Measurements from ENCODE around the gene ELOVL2.
"Not testable (repeated sequence)": the region's sequence is repeated elsewhere in the genome, so short reads cannot be mapped to it uniquely, and the experiment has no call there.

Gene ELOVL2

DNA sequence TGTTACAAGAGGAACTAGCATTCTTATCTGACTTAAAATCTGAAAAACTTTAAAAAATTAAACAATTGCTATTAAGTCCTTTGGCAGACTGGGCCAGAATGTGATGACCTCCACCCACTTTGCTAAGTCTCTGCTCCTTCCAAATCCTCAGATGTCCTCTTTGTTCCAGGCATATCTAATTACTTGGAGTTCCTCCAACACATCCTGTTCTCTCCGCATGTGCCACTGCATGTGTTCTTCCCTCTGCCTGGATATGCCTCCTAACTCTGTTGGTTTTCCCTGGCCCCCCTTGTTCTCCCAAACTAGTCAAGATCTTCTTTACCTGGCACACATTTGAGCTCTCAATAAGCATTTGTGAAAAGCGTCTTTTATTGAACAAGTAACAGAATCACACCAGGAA, 23.1 kb downstream of the ELOVL2 start:
- DNase-seq = no peak

DNA sequence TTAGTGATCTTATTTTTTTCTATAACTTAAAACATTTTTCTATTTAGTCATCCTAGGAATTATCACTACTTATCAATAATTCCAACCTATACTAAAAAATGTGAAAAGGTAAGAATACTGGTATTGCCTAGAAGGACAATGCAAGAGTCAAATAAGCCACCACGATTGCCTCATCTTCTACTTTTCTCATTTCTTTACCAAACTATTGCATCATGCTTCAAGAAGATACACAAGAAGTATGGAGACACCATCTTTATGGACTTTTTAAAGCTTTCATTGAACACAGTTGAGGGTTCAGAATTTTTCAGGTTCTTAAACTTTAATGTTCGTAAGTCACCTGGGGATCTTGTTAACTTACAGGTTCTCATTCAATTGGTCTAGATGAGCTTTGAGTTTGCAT, 25.9 kb downstream of the ELOVL2 start:
- no peak for DNase-seq

DNA sequence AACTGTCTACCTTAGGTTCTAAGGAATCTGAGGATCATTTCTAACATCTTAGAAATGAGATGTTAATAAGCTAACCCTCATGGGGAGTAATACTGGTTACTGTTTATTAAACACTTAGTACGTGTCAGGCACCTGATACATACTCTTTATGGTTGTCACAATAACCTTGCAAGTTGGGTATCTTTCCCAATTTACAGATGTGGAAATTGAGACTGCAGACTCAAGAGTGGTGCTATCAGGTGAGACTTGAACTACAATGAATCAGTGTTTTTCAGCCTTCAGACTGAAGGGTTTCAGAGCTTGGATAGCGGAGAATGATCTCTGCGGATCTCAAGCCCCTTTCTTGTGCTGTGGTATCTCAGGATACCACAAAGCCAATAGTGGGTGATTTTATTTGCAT, 27.0 kb downstream of the ELOVL2 start:
- no peak for DNase-seq

DNA sequence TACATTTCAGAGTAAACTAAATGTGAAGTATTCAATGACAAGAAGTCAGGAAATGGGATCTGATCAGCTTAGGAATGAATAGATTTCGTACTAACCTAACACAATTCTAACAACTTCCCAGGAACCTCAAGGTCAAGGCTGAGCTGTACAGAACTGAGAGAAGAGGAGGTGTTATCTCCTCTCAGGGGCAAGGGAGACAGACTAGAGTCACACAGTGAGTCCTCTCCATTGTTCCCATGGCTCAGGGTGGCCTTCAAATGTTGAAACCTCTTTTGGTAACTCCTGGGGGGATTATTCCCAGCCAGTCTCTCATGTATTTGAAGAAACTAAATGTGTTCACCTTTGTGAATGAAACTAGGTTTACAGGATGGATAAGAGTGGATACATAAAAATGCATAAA, 27.7 kb downstream of the ELOVL2 start:
- DNase-seq = no peak

DNA sequence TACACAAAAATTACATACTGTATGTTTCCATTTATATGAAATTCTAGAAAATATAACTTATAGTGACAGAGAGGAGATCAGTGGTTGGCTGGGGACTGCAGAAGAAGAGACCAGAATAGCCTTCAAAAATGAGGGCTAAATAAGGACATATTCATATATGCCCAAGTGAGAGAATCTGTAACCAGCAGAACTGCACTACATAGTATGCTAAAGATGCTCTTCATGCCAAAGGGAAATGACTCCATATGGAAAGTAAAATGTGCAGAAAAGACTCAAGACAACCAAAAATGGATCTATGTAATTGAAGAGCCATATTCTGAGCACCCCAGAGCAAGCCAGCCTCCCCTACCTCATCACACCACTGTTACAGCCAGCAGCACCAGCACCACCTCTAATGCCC, 29.0 kb downstream of the ELOVL2 start:
- DNase-seq = no peak

DNA sequence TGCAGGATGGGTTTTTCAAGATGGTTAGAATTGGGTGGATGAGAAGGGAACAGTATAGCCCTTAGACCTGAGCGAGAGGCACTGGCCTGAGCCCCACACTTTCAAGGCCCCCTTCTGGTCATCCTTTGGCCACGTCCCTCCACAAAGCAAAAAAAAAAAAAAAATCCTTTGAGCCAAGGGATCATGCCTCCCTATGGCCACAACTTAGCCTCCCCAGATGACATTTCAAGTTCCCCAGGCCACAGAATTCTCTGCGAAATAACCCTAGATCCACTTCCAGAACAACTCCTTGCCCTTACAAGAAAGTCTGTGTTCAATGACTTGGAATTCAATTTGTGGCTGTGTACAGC, 30.4 kb downstream of the ELOVL2 start:
- no peak for DNase-seq

DNA sequence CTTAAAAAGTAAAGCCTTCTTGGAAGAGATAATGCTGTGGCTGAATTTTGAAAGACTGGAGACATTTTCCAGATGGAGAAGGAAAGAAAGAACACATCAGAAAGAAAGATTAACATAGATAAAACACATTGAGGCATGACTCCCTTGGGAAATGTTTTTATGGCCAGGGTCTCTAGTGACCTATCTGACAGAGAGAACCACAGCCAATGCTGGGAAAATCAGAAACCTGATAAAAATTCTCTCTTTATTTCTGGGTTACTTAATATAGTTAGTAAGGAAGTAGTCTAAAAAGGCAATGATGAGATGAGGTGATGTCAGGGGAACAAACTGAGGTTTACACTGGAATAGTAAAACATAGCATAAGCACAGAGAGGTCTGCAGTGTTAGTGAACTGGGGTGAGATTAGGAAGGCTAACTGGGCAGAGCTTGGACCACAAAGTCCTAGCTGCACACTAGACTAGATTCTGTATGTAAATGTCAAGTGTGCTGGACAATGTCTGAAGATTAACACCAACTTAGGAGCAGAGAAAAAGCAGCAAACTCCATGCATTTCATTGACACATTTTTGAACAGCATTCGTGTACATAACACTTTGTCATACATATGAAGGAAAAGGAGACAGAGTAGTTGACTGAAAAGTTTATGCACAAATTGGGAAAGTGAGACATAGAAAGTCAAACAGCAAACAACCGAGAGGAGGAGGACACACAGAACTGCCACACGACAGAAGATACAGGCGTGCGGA, 31.0 kb downstream of the ELOVL2 start:
- DNase-seq = no peak

DNA sequence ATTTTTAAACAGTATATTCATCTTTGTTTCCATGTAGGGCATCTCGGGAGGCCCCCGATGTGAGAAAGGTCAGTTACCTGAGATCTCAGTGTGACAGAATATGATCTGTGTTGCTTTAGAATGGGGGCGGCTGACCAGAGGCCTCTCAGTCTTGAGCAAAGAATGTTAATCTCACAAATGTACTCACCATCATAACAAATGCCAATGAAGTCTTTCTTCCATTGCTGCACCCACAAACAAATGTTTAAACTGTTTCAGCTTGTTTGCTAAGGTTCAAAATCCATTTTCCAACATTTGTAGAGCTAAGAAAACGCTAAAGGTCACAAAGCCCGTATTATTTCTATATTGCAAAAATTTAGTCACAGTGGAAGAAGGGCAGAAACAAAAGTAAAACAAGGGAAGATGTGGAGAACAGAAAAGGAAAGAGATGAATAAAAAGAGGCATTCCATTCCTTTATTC, 31.8 kb downstream of the ELOVL2 start:
- DNase-seq = no peak

DNA sequence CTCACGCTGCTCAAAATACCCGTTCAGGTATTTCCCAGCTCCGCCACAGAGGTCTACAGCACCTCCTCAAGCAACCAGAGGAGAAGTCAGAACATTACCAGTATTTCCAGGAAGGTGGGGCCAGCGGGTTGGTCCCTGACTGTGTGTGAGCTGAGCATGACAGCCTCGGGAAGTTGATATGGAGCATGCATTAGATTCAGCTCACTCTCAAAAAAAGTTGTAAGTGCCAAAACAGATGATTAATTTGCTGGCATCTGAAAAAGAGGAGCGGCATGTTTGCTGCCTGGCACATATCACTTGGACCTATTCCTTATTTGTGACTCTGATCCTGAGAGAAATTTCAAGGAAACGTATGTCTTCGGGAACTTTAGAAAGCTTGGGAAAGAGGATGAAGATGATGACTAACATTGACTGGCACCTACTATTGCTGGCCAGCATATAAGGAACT, 32.3 kb downstream of the ELOVL2 start:
- no peak for DNase-seq

DNA sequence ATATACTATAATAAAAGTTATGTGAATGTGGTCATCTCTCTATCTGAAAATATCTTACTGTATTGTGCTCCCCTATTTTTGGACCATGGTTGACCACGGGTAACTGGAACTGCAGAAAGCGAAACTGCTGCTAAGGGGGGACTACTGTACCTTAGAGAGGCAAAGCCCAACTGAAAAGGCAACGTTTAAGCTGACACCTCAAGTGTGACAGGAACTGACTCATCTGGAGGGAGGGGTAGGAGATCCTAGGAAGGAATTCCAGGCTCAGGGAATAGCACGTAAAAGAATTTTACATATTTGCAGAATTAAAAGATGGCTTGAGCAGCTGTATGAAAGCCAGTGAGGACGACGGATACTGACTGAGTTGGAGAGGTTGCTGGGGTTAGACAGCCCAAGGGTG, 34.8 kb downstream of the ELOVL2 start:
- no peak for DNase-seq

DNA sequence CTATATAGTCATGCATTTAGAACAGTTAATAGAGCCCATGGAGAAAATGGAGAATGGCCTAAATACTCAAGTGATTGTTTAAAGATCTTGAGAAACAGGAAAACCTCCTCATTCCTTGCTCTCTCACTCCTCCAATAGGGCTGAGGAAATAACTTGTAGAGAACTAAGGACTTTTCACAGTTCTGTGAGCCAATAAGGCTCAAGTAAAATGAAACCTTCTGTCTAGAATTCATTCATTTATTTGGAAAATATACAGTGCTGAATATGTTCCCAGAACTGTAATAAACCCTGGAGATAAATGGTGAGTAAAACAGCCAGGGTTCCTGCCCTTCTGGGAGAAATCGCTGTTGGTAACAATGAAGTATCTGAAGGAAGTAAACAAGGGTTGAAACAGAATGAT, 35.3 kb downstream of the ELOVL2 start:
- DNase-seq = no peak

DNA sequence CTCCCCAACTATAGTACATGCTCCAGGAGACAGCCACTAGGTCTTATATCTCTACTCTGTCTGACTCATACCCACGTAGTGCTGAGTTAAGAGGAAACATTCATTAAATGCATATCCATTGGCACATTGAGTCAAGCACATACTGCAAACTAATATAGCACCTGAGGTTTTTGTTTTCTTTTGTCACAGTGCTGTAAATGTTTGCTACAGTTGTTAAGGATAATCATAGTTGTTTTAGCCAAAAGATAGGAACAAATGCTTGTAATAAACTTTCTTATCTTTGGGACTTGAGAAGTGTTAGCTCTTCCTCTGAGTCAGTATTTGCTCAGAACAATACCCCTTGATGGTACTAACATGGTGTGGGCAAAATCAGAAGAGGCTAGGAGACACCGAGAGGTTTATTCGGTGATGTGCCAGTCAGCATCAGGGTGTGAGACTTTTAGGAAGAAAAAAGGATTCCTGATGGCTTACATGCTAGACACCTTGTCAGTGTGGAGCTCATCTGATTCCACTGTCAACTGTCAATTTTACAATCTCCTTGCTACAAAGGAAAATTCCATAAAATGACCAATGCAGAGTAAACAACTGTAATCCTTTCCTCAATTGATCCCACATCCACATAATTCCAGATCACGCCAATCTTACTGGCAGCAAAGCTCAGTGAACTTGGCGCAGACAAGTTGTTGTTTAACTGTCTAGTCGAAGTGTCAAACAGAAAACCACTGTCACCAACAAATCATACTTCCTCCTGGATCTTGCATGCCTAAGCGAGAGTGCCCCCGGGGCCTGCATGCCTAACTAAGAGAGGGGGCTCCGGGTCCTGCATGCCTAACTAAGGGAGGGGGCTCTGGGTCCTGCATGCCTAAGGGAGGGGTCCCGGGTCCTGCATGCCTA, 36.1 kb downstream of the ELOVL2 start:
- DNase-seq = no peak

DNA sequence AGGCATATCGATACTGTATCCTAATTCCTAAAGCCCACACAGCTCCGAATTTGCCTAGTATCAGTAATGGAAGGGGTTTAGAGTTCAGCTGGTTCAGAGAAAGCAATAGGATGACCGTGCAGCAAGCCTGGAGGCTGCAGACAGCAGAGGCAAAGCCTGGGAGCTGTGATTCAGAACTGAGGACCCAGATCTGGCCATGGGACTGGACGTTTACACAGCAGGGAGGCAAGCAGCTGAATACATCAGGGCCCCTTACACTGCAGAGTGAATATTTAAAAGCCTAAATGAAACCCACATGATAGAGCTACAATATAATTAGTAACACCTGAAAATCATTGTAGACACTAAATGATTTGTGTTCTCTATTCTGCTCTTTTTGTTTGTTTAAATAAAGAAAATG, 38.0 kb downstream of the ELOVL2 start:
- DNase-seq = no peak

DNA sequence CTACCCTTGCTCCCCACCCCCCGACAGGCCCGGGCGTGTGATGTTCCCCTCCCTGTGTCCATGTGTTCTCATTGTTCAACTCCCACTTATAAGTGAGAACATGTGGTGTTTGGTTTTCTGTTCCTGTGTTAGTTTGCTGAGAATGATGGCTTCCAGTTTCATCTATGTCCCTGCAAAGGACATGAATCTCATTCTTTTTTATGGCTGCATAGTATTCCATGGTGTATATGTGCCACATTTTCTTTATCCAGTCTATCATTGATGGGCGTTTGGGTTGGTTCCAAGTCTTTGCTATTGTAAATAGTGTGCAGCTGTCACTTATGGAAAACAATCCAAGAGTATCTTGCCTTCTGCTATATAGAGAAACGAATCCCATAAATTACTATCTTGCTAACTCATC, 40.8 kb downstream of the ELOVL2 start:
- not testable (repeated sequence) for DNase-seq

DNA sequence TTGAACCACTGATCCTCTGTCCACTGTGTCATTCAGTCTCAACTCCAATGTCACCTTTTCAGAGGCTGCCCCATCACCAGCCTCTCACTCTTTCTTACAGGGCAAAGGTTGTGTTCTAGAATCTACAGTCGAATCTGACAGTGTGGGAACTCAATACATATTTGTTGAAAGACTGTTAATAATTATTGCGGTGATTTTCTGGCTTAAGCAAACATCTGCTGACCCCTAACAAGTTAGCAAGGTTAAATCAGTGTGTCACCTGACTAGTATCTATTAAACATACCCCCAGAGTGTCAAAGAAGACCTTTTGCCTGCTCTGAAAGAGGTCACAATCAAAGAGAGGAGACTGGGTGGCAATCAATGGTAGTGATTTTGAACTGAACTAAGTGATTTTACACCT, 41.9 kb downstream of the ELOVL2 start:
- no peak for DNase-seq

DNA sequence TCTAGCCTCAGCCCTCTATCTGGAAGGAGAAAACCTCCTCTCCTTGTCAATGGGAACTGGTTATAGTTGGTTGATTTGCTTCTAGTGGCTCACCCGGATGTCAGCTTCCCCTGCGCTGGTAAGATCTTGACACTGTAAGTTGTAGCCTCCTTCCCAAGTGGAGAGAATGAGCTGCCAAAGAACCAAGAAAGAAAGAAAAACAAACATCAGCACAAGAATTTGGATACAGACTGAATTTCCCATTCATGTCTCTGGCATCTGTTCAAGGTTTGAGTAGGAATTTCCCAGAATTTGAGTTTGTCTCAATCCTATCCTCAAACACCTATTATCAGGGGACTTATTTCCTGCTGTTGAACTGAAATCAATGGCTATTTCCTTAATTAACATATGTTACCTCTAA, 44.1 kb downstream of the ELOVL2 start:
- DNase-seq = no peak

DNA sequence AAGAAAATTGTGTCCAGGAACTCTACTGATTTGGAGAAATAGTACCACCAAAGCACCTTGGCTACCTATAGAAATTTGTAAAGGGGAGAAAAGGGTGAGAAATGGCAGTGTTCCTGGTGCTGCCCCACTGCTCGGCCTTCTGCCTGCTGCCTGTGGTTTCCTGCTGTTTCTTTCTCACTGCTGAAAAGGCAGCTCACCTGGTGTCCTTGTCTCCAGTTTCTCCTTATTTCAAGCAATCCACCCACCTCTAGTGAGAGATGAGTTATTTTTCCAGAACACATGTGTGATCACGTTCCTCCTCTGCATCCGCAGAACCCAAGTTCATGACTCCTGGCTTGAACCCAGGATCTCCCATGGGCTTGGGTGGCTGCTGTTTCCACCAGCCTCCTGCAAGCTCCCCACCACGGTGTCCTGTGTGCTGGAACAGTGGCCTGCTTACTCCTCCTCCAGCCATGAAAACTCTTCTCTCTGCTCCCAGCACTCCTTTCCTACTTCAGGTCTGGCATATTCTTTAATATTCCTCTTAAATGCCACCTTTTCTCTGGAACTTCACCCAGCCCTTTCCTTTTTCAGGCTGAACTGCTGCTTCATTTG, 48.9 kb downstream of the ELOVL2 start:
- DNase-seq = no peak

DNA sequence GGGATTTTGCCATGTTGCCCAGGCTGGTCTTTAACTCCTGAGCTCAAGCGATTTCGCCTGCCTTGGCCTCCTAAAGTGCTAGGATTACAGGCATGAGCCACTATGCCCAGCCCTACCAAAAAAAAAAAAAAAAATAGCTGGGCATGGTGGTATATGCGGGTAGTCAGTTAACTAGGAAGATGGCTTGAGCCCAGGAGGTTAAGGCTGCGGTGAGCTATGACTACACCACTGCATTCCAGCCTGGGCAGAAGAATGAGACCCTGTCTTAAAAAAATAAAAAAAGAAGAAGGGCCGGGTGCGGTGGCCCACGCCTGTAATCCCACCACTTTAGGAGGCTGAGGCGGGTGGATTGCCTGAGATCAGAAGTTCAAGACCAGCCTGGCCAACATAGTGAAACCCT, 50.2 kb downstream of the ELOVL2 start:
- no peak for DNase-seq

DNA sequence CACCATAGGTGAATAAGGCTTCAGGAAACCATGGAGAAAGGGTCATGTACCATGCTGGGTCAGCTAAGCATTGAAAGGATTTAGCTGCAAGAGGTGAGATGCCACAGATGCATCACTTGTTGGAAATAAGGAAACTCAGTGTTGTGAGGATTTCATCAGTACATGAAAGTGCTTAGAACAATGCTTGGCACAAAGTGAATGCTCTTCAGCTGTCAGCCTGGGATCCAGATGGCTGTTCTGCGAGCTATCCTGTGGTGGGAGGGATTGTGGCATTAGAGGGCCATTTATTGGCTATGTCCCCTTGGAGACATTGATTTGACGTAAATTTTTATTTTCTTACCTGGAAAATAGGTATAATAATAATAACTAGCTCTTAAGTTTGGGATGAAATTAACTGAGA, 53.0 kb downstream of the ELOVL2 start:
- no peak for DNase-seq

DNA sequence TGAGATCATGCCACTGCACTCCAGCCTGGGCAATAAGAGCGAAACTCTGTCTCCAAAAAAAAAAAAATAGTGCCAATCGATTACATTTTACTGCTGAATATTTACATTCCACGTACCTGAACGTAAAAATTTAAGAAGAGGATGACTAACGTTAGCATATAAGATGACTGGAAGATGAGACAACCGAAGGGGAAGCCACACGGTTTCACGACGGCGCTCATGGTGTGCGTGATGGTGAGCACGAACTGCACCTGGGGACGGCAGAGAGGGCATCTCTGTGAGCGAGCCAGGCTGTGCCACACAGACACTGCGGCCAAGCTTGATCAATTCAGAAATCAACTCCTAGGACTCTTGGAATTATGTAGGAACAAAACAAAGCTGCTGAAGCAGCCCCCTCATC, 54.5 kb downstream of the ELOVL2 start:
- no peak for DNase-seq

DNA sequence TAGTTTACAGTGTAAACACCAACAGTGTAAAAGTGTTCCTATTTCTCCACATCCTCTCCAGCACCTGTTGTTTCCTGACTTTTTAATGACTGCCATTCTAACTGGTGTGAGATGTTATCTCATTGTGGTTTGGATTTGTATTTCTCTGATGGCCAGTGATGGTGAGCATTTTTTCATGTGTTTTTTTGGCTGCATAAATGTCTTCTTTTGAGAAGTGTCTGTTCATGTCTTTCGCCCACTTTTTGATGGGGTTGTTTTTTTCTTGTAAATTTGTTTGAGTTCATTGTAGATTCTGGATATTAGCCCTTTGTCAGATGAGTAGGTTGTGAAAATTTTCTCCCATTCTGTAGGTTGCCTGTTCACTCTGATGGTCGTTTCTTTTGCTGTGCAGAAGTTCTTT, 59.1 kb downstream of the ELOVL2 start:
- DNase-seq = not testable (repeated sequence)

DNA sequence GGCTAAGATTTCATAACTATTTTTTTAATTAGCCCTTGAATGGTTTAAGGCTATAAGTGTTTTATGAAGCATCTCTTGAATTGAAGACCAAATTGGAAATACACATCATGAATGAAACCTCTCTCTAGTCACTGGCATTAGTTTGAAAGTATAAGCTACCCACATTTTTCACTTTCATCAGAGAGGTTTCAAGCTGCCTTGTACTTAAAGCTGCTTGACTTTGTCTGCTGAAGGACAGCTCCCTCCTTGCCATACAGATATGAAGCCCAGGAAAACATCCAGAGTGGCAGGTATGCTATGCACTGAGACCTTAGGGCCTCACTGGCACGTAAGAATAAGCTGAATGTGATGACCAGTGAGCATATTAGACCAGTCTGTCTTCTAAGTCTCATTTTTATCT, 62.7 kb downstream of the ELOVL2 start:
- DNase-seq = no peak

DNA sequence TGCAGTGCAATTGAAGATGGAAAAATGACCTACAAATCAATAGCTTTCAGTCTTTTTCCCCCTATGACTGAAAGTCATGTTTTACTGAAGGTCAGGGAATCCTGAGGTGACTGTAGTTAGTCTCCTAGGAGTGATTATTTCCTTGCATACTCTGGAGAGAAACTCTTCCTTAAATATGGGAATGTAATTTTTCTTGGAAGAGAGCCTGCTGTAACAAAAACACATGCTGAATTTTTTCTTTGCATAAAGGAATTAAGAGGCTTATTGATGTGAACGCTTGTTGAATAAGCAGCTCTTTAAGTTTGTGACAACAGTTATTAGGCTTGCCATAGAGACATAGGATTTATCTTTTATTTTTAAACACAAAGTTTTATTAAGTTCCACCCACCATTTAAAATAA, 64.5 kb downstream of the ELOVL2 start:
- no peak for DNase-seq
